Measurements from ENCODE around the gene ZNF562. TPM values are rescaled to one million over a fixed set of nuclear protein-coding genes. Genes with fewer than 3 reads are reported as not detected.

Gene ZNF562
- total and polyA plus RNA-seq, 8 donors, result 25.4 to 36.4 (median 27.6) TPM

GRCh38 chr19:9673912-9674662 lies 813 bp downstream of the ZNF562 start:
- DNase-seq, result no peak
- H3K4me1 ChIP-seq, result peaks cover 0 to 14% of the 10 kb centered on the region in 2 donors
- no peak for ATAC-seq
- peaks cover 0 to 34% of the 10 kb centered on the region in 2 donors for H3K36me3 ChIP-seq
- peak overlapping the region; percentile 91 to 98 for H3K27ac ChIP-seq
- no peaks in the 10 kb centered on the region for H3K27me3 ChIP-seq
- no peak for TF ChIP-seq CTCF (IDR thresholded peaks at IDR 0.05)
- intact Hi-C loops (cut with DNase I), result no loop called here
- peaks cover 0 to 40% of the 10 kb centered on the region in 2 donors for H3K9me3 ChIP-seq
- peak overlapping the region; percentile 86 to 92 for H3K4me3 ChIP-seq

GRCh38 chr19:9672893-9673292 lies 2.0 kb downstream of the ZNF562 start:
- Histone ChIP-seq H3K4me1 (peaks cover 0 to 14% of the 10 kb centered on the region in 2 donors), H3K9me3 (peaks cover 0 to 51% of the 10 kb centered on the region in 2 donors), H3K27ac (no peak overlapping the region), H3K4me3 (no peak overlapping the region), H3K27me3 (no peaks in the 10 kb centered on the region), H3K36me3 (peaks cover 0 to 37% of the 10 kb centered on the region in 2 donors)
- DNase-seq, result no peak
- intact Hi-C loops (cut with DNase I), result no loop called here
- ATAC-seq, result no peak
- TF ChIP-seq CTCF (IDR thresholded peaks at IDR 0.05), result no peak

GRCh38 chr19:9671655-9672054 lies 3.2 kb downstream of the ZNF562 start:
- Histone ChIP-seq H3K4me3 (no peak overlapping the region), H3K9me3 (peaks cover 0 to 61% of the 10 kb centered on the region in 2 donors), H3K4me1 (peaks cover 0 to 14% of the 10 kb centered on the region in 2 donors), H3K27me3 (no peaks in the 10 kb centered on the region), H3K27ac (no peak overlapping the region), H3K36me3 (peaks cover 0 to 42% of the 10 kb centered on the region in 2 donors)
- ATAC-seq (no peak), DNase-seq (no peak)
- intact Hi-C loops (cut with DNase I), result no loop called here
- TF ChIP-seq CTCF (IDR thresholded peaks at IDR 0.05), result no peak

- no peak for TF ChIP-seq CTCF (IDR thresholded peaks at IDR 0.05)
- intact Hi-C loops (cut with DNase I), result no loop called here
- H3K27me3 ChIP-seq, result no peaks in the 10 kb centered on the region
- peaks cover 0 to 49% of the 10 kb centered on the region in 2 donors for H3K36me3 ChIP-seq
- ATAC-seq (no peak), DNase-seq (no peak)
- H3K27ac ChIP-seq, result no peak overlapping the region
- peaks cover 0 to 58% of the 10 kb centered on the region in 2 donors for H3K9me3 ChIP-seq
- peaks cover 0 to 17% of the 10 kb centered on the region in 2 donors for H3K4me1 ChIP-seq
- no peak overlapping the region for H3K4me3 ChIP-seq
These were observed 6.4 kb downstream of the ZNF562 start for GRCh38 chr19:9668544-9668943.

- TF ChIP-seq CTCF (IDR thresholded peaks at IDR 0.05), result no peak
- no peak for DNase-seq
- peaks cover 0 to 43% of the 10 kb centered on the region in 2 donors for H3K36me3 ChIP-seq
- no peaks in the 10 kb centered on the region for H3K27me3 ChIP-seq
- ATAC-seq, result no peak
- H3K4me3 ChIP-seq, result no peak overlapping the region
- peaks cover 0 to 20% of the 10 kb centered on the region in 2 donors for H3K4me1 ChIP-seq
- H3K27ac ChIP-seq, result no peak overlapping the region
- intact Hi-C loops (cut with DNase I), result no loop called here
- H3K9me3 ChIP-seq, result peaks cover 0 to 52% of the 10 kb centered on the region in 2 donors
These were observed 7.0 kb downstream of the ZNF562 start for GRCh38 chr19:9667898-9668297.
